Measurements from ENCODE around the gene CAST.
"Not testable (repeated sequence)": the region's sequence is repeated elsewhere in the genome, so short reads cannot be mapped to it uniquely, and the experiment has no call there.

DNA sequence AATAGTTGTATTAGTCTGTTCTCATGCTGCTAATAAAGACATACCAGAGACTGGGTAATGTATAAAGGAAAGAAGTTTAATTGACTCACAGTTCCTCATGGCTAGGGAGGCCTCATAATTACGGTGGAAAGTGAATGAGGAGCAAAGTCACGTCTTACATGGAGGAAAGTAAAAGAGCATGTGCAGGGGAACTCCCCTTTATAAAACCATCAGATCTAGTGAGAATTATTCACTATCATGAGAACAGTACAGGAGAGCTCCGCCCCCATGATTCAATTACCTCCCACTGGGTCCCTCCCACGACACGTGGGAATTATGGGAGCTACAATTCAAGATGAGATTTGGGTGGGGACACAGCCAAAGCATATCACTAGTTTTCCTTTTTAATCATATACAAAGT is 82.0 kb downstream of the CAST start:
- not testable (repeated sequence) for TF ChIP-seq CHD4 (IDR thresholded peaks at IDR 0.05; ENCODE audit: borderline replicate concordance); RCOR1 (IDR thresholded peaks at IDR 0.05; ENCODE audit: low read depth, low read length); KDM5A (IDR thresholded peaks at IDR 0.05); CHD2 (IDR thresholded peaks at IDR 0.05; ENCODE audit: low read length, partially characterized antibody); KDM1A (IDR thresholded peaks at IDR 0.05; ENCODE audit: low read depth); EP300 (IDR thresholded peaks at IDR 0.05)
- TF ChIP-seq, protein P1, sequence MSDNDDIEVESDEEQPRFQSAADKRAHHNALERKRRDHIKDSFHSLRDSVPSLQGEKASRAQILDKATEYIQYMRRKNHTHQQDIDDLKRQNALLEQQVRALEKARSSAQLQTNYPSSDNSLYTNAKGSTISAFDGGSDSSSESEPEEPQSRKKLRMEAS (IDR thresholded peaks at IDR 0.05) = not testable (repeated sequence)
- TF ChIP-seq, protein P2, sequence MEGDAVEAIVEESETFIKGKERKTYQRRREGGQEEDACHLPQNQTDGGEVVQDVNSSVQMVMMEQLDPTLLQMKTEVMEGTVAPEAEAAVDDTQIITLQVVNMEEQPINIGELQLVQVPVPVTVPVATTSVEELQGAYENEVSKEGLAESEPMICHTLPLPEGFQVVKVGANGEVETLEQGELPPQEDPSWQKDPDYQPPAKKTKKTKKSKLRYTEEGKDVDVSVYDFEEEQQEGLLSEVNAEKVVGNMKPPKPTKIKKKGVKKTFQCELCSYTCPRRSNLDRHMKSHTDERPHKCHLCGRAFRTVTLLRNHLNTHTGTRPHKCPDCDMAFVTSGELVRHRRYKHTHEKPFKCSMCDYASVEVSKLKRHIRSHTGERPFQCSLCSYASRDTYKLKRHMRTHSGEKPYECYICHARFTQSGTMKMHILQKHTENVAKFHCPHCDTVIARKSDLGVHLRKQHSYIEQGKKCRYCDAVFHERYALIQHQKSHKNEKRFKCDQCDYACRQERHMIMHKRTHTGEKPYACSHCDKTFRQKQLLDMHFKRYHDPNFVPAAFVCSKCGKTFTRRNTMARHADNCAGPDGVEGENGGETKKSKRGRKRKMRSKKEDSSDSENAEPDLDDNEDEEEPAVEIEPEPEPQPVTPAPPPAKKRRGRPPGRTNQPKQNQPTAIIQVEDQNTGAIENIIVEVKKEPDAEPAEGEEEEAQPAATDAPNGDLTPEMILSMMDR (IDR thresholded peaks at IDR 0.05) = not testable (repeated sequence)
